ENCODE measurements around the gene THRAP3. TPM values are rescaled to one million over a fixed set of nuclear protein-coding genes. Genes with fewer than 3 reads are reported as not detected.

THRAP3 gene, protein sequence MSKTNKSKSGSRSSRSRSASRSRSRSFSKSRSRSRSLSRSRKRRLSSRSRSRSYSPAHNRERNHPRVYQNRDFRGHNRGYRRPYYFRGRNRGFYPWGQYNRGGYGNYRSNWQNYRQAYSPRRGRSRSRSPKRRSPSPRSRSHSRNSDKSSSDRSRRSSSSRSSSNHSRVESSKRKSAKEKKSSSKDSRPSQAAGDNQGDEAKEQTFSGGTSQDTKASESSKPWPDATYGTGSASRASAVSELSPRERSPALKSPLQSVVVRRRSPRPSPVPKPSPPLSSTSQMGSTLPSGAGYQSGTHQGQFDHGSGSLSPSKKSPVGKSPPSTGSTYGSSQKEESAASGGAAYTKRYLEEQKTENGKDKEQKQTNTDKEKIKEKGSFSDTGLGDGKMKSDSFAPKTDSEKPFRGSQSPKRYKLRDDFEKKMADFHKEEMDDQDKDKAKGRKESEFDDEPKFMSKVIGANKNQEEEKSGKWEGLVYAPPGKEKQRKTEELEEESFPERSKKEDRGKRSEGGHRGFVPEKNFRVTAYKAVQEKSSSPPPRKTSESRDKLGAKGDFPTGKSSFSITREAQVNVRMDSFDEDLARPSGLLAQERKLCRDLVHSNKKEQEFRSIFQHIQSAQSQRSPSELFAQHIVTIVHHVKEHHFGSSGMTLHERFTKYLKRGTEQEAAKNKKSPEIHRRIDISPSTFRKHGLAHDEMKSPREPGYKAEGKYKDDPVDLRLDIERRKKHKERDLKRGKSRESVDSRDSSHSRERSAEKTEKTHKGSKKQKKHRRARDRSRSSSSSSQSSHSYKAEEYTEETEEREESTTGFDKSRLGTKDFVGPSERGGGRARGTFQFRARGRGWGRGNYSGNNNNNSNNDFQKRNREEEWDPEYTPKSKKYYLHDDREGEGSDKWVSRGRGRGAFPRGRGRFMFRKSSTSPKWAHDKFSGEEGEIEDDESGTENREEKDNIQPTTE
- total RNA-seq (100 to 1,000 TPM in 3 of 5 donors, 10 to 100 TPM in 2; 75.2 to 111 (median 101) TPM), total RNA-seq (158 to 355 (median 243) reads per million in 29 experiments)
- 99.3 TPM for total RNA-seq (2013)

DNA sequence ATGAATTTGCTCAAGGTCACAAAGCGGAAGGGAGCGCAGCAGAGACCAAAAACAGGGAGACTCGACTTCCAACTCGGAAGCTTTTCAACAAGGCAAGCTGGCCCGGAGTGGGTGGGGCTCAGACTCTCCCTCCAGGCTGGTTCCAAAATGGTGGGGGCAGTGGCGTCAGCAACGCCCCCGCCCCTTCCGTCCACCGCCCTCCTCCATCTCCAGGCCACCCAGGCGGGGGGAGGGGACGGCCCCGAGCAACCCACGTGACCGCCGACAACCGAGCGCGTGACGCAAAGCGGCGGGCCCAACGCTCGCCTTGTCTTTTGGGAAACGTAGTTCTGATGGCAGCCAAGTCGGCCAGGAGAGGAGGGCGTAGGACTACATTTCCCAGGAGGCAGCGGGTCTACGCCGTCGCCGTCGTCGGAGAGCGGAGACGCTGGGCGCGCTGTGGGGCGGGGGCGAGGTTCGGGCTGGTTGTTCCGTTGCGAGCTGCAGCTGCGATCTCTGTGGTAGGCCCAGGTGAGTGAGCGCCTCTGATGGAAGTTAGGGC is at the start of gene THRAP3:
Gene THRAP3 (plus strand): TSS at position 448 of the 541 bp plus-strand sequence. CDS start 58,121 bp downstream, outside the sequence.
- H3K36me3 ChIP-seq (ENCODE audit: control insufficient read depth in 2 of 2, extremely low read depth in 1 of 2, insufficient read depth in 1 of 2, low read length in 1 of 2) = peaks cover 0 to 20% of the 10 kb centered on the region in 2 donors
- Mint-ChIP-seq H3K27me3 (no peaks in the 10 kb centered on the region), H3K4me3 (peak within 1 kb of the TSS; percentile 92 to 99 (median 96)), H3K9me3 (no peaks in the 10 kb centered on the region), H3K36me3 (peaks cover 15% of the 10 kb centered on the region), H3K4me1 (peaks cover 36 to 42% (median 41%) of the 10 kb centered on the region in 3 donors), H3K27ac (peak within 1 kb of the TSS; percentile 99 to 100)
- H3K27ac ChIP-seq (ENCODE audit: low read length) = peak within 1 kb of the TSS; percentile 99
- ChIA-PET CTCF (interaction anchor here (0.6 to 3.2 kb wide), 14 partner anchors 10 to 148 kb away, joined by 3 to 32 read pairs (median 4); partner anchors contain the start of genes MAP7D1 (in 1 of the 2) and TRAPPC3 (in 1 of the 2)), POLR2A (interaction anchor here (0.6 to 2.9 kb wide), 12 partner anchors 12 to 77 kb away, joined by 3 to 27 read pairs (median 4); partner anchors contain the start of gene TRAPPC3 (in 1 of the 2))
- under 1% methylated on average over 45 of the region's 45 CpGs for WGBS (ENCODE audit: insufficient coverage)
- peak; percentile 96 to 100 (median 100) for DNase-seq
- peak within 1 kb of the TSS; percentile 94 to 97 for H3K4me3 ChIP-seq (ENCODE audit: control insufficient read depth in 1 of 2, extremely low read depth in 1 of 2, low read length in 1 of 2)
- peaks cover 16 to 41% of the 10 kb centered on the region in 2 experiments for H3K4me1 ChIP-seq (ENCODE audit: control insufficient read depth in 1 of 2, extremely low read depth in 1 of 2, insufficient read depth in 2 of 2, low read length in 2 of 2)
- no peaks in the 10 kb centered on the region for H3K9me3 ChIP-seq
- no peaks in the 10 kb centered on the region for H3K27me3 ChIP-seq (replicated peaks in 1 of 2; ENCODE audit: control insufficient read depth in 2 of 2, extremely low read depth in 1 of 2, insufficient read depth in 2 of 2, low read length in 1 of 2)
- peak; percentile 87 to 95 (median 92) for ATAC-seq (replicated peaks in 1 of 4)

DNA sequence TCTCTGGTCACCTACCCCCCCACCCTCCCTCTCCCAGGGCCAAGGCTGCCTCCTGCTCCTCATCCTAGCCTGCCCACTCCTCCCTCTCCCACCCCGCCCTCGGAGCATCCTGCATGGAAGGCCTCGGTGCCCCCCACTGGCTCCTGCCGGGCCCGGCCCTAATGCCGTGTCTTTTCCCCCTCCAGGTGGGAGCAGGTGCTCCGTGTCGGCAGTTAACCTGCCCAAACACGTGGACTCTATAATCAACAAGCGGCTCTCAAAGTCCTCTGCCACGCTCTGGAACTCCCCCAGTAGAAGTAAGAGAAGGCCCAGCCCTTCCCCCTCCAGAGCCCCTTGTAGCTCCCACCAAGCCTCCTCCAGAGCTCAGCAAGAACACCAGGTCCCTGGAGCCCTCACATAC is 49.5 kb upstream of the THRAP3 start:
- Mint-ChIP-seq H3K4me1 (peaks cover 14 to 20% (median 15%) of the 10 kb centered on the region in 3 donors), H3K4me3 (no peak overlapping the region), H3K27ac (no peak overlapping the region), H3K9me3 (no peaks in the 10 kb centered on the region), H3K36me3 (peaks cover 57% of the 10 kb centered on the region), H3K27me3 (no peaks in the 10 kb centered on the region)
- peaks cover 37 to 92% of the 10 kb centered on the region in 2 donors for H3K36me3 ChIP-seq (ENCODE audit: control insufficient read depth in 2 of 2, extremely low read depth in 1 of 2, insufficient read depth in 1 of 2, low read length in 1 of 2)
- H3K4me3 ChIP-seq (ENCODE audit: control insufficient read depth in 1 of 2, extremely low read depth in 1 of 2, low read length in 1 of 2) = no peak overlapping the region
- H3K4me1 ChIP-seq (ENCODE audit: control insufficient read depth in 1 of 2, extremely low read depth in 1 of 2, insufficient read depth in 2 of 2, low read length in 2 of 2) = peaks cover 0 to 18% of the 10 kb centered on the region in 2 experiments
- H3K9me3 ChIP-seq = no peaks in the 10 kb centered on the region
- POLR2A ChIA-PET = no interaction called here
- no peak for DNase-seq
- no peaks in the 10 kb centered on the region for H3K27me3 ChIP-seq (replicated peaks in 1 of 2; ENCODE audit: control insufficient read depth in 2 of 2, extremely low read depth in 1 of 2, insufficient read depth in 2 of 2, low read length in 1 of 2)
- CTCF ChIA-PET = no interaction called here
- no peak overlapping the region for H3K27ac ChIP-seq (ENCODE audit: low read length)
- WGBS (ENCODE audit: insufficient coverage) = 96% methylated on average over 7 of the region's 11 CpGs
- ATAC-seq (replicated peaks in 1 of 4) = no peak

DNA sequence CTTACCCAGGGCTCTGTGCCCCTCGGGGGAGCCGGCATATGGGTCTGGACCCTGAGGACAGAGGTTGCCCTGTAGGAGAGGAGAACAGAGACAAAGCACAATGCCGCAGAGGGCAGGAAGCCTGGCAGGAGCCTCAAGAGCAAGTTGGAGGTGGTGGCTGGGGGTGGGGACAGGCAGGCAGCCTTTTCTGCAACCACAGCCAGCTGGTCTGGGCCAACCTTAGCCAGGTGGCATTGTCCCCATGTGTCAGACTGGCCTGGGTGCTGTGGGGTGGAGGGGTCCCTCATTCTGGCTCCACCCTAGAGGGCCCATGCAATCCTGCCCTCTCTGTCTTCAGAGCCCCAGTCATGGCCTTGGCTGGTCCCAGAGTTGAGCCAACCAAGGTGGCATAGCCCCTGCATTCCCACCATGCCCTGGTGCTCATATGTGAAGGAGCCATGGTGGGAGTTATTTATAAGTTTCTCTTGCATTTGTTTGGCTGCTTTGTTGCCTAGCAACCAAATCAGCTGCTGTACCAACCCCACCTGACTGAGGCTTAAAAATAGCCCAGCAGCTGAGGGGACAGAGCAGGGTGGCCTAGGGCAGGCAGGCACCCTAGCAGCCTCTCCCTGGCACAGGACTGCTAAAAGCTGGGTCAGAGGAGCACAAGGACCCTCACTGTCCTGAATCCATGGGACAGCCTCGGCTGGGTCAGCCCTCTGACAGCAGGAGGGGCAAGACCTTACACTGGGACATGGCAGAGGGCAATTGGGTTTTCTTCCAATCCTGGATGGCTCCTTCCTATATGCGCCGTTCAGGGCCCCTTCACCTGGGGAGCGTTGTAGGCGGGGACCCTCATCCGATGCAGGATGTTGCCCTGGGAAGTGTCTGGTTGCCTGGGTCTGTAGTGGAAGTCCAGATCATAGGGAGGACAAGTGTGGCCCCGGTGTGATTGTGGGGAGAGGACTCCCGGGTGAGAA is 48.8 kb upstream of the THRAP3 start:
- Mint-ChIP-seq H3K4me3 (no peak overlapping the region), H3K27ac (no peak overlapping the region), H3K4me1 (peaks cover 9 to 16% (median 12%) of the 10 kb centered on the region in 3 donors), H3K9me3 (no peaks in the 10 kb centered on the region), H3K27me3 (no peaks in the 10 kb centered on the region), H3K36me3 (peaks cover 58% of the 10 kb centered on the region)
- Histone ChIP-seq H3K27me3 (replicated peaks in 1 of 2; ENCODE audit: control insufficient read depth in 2 of 2, extremely low read depth in 1 of 2, insufficient read depth in 2 of 2, low read length in 1 of 2) (no peaks in the 10 kb centered on the region), H3K36me3 (ENCODE audit: control insufficient read depth in 2 of 2, extremely low read depth in 1 of 2, insufficient read depth in 1 of 2, low read length in 1 of 2) (peaks cover 37 to 93% of the 10 kb centered on the region in 2 donors), H3K4me3 (ENCODE audit: control insufficient read depth in 1 of 2, extremely low read depth in 1 of 2, low read length in 1 of 2) (no peak overlapping the region), H3K27ac (ENCODE audit: low read length) (no peak overlapping the region), H3K9me3 (no peaks in the 10 kb centered on the region), H3K4me1 (ENCODE audit: control insufficient read depth in 1 of 2, extremely low read depth in 1 of 2, insufficient read depth in 2 of 2, low read length in 2 of 2) (peaks cover 0 to 18% of the 10 kb centered on the region in 2 experiments)
- WGBS (ENCODE audit: insufficient coverage) = 96% methylated on average over 8 of the region's 11 CpGs
- no peak for DNase-seq
- POLR2A ChIA-PET = no interaction called here
- ATAC-seq (replicated peaks in 1 of 4) = no peak
- CTCF ChIA-PET = no interaction called here

DNA sequence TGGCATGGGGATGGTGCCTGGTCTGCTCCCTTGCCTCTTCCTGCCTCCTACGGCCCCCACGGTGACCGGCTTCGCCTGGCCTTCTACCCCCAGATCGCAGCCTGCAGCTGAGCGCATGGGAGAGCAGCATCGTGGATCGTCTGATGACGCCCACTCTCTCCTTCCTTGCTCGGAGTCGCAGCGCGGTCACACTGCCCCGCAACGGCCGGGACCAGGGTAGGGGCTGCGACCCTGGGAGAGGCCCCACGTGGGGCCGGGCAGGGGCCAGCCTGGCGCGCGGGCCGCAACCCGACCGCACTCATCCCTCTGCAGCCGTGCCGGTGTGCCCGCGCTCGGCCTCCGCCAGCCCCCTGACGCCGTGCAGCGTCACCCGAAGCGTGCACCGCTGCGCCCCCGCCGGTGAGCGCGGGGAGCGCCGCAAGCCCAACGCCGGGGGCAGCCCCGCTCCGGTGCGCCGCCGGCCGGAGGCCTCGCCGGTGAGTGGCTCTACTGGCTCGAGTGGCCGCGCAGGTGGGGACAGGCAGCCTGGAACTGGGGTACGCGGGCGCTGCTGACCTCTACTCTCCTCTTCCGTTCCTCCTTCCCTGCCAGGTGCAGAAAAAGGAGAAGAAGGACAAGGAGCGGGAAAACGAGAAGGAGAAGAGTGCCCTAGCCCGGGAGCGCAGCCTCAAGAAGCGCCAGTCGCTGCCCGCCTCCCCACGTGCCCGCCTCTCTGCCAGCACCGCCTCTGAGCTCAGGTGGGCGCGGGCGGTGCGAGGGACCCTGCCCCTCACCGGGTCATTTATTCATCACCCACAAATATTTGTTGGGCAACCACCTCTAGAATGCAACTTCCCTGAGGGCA is 47.9 kb upstream of the THRAP3 start:
- H3K27me3 ChIP-seq (replicated peaks in 1 of 2; ENCODE audit: control insufficient read depth in 2 of 2, extremely low read depth in 1 of 2, insufficient read depth in 2 of 2, low read length in 1 of 2) = no peaks in the 10 kb centered on the region
- ChIA-PET POLR2A (no interaction called here), CTCF (no interaction called here)
- DNase-seq (no peak), ATAC-seq (replicated peaks in 1 of 4) (no peak)
- H3K36me3 Mint-ChIP-seq = peaks cover 59% of the 10 kb centered on the region
- no peak overlapping the region for H3K4me3 ChIP-seq (ENCODE audit: control insufficient read depth in 1 of 2, extremely low read depth in 1 of 2, low read length in 1 of 2)
- H3K9me3 ChIP-seq = no peaks in the 10 kb centered on the region
- no peaks in the 10 kb centered on the region for H3K9me3 Mint-ChIP-seq
- H3K4me3 Mint-ChIP-seq = no peak overlapping the region
- peaks cover 6 to 13% (median 12%) of the 10 kb centered on the region in 3 donors for H3K4me1 Mint-ChIP-seq
- H3K27ac Mint-ChIP-seq = no peak overlapping the region
- peaks cover 33 to 93% of the 10 kb centered on the region in 2 donors for H3K36me3 ChIP-seq (ENCODE audit: control insufficient read depth in 2 of 2, extremely low read depth in 1 of 2, insufficient read depth in 1 of 2, low read length in 1 of 2)
- H3K27ac ChIP-seq (ENCODE audit: low read length) = no peak overlapping the region
- H3K4me1 ChIP-seq (ENCODE audit: control insufficient read depth in 1 of 2, extremely low read depth in 1 of 2, insufficient read depth in 2 of 2, low read length in 2 of 2) = peaks cover 0 to 16% of the 10 kb centered on the region in 2 experiments
- H3K27me3 Mint-ChIP-seq = no peaks in the 10 kb centered on the region
- WGBS (ENCODE audit: insufficient coverage) = 97% methylated on average over 45 of the region's 76 CpGs
